ENCODE measurements around the gene TYMP.

The TYMP gene

DNA sequence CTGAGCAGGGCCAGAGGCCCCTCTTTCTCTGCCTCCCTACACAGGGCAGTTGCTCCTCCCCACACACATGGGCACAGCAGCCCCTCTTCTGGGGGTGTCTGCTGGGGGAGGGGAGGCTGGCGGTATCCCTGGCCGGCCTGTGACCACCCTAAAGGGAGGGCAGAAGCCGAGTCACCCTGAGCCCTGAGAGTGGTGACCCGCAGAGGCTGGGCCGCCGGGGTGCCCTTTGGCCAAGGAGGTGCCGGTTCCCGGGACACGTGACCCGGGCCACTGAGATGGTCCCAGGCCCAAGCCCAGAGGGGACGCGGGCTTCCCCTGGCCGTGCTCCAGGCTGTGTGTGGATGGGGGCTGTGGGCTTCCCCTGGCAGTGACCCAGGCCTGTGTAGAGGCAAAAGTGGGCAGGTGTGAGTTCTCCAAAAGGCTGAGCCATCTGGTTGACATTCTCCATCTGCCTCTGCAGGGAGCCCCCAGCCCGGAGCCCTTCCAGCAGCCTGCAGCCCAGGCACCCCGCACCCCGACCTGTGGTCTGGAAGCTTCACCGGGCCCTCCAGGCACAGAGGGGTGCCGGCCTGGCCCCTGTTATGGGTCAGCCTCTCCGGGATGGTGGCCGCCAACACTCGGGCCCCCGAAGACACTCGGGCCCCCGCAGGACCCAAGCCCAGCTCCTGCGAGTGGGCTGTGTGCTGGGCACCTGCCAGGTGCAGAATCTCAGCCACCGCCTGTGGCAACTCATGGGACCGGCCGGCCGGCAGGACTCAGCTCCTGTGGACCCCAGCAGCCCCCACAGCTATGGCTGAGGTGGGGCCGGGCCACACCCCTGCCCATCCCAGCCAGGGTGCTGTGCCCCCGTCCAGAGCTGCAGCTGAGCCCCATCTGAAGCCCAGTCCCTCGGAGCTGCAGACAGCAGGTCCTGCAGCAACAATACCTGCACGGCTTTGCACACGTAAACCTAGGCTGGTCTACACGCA is 47.4 kb downstream of the TYMP start:
- DNase-seq: no peak

DNA sequence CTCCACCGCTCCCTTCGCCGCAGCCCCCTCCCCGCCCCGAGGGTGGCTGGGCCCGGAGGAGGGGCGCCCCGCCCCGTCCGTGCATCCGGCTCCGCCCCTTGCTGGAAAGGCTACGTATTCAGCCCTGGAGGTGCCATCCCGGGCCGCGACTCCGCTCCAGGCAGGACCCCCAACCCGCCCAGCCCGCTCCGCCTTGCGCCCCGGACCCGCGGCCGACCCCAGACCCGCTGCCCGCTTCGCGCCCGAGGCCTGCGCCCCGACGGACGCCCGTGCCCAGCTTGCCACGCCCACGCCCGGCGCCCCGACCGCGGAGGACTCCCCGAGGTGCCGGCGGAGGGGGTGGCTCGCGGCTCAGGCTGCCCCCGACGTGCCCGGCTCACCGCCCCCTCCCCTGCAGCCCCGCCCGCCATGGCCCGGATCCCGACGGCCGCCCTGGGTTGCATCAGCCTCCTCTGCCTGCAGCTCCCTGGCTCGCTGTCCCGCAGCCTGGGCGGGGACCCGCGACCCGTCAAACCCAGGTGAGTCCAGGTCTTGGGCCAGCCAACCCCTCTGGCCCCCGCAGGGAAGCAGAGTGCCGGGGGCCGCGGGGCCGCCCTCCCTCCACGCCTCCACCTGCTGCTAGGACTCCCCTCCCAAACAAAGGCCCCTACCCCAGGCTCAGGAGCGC is 48.2 kb downstream of the TYMP start, which contains the start of gene ADM2:
ADM2 (plus strand) TSS at position 104 of the 667 bp plus-strand sequence; CDS start at position 409, 305 bp downstream.
- DNase-seq: peak; percentile 81

DNA sequence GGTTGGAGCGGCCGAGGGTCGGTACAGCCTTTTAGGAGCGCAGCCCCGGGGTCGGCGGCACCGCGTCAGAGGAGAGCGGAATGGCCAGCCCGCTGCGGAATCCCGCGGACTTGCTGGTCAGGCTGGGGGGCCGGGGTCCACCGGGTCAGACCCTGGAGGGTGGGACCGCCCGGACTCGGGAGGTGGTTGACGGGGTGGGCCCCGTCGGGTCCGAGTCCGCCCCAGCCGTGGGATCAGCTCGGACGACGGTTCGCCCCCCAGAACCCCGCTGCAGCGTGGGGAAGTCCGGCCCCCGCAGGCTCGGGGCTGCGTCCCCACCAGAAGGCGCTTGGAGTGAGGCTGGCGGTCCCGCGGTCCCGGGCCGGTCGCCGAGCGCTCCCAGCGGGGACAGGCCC is 48.8 kb downstream of the TYMP start:
- no peak for DNase-seq

DNA sequence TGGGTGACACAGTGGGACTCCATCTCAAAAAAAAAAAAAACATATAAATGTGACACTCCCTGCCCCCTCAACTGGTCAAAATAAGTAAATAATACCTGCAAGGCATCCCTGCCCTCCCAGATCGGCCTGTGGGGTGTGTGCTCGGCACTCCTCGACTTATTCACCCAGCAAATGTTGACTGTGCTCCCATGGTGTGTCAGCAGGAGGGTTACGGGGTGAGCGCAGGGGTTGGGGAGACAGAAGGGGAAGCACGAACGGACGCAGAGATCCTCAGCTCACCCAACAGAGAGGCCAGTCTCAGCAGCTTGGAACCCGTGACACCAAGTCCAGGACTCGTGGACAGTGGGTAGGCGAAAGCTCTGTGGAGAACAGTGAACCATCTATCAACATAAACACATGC is 50.1 kb downstream of the TYMP start:
- no peak for DNase-seq

DNA sequence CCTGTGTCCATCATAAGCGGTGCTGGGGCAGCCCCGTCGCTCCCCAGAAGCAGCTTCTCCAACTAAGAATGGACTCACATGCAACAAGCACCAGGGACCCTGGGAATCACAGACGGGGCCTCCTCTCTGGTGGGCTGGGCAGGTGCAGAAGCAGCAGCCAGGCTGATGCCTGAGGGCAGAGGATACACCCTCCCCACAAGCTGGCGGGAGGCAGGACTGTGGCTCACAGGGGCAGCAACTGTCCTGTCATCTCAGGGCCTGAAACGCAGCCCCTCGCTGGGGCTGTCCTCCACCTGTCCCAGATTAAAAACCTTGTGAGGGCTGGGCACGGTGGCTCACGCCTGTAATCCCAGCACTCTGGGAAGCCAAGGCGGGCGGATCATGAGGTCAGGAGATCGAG is 51.9 kb downstream of the TYMP start:
- no peak for DNase-seq

DNA sequence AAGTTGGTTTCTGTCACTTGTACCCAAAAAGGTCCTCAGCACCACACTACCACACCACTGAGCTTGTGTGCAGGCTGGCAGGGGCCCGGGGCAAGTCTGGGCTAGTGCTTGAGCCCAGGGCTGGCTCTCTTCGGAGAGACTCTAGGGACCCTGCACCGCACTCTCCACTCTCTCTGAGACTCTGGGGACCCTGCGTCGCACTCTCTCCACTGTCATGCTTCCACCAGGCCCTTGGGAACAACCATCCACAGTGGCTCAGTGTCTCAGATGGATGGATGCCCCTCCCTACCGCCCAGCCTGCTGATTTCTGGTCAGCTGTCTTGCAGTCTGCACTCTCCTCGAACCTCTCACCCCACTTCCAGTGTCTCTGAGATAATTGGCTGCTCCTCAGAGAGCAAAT is 52.9 kb downstream of the TYMP start:
- no peak for DNase-seq
